ENCODE measurements around the gene COL6A1.
"Not testable (repeated sequence)": the region's sequence is repeated elsewhere in the genome, so short reads cannot be mapped to it uniquely, and the experiment has no call there.

COL6A1 gene

DNA sequence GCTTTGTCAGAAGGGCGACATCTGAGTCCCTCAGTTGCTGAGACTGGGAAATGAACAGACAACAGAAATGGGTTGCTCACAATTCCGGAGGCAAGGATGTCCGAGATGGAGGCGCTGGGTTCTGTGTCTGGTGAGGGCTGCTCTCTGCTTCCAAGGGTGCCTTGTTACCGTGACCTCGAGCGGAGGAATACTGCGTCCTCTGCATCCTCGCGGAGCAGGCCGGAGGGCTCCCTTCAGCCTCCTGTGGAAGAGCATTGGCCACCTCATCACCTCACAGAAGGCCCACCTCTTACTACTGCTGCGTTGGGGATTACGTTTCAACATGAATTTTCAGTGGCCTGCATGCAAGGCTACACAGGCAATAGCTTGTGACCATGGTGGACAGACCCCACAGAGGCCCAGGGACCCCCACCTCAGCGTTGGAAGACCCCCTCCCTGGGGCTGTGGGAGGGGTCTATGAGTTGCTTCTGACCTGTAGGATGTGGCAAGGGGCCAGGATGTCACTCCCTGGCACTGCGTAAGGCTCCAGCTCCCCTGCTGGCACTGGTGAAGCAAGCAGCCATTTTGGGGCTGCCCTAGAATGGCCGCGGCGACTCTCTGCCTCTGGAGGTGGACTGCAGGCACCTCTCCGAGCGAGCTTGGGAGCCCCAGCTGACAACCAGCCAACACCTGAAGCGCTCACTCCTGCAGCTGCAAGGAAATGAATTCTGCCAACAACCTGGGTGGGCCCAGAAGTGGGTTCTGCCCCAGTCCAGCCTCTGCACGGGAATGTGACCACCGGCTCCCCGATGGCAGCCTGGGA lies 36.3 kb upstream of the COL6A1 start:
- DNase-seq (ENCODE audit: low read depth) = no peak

GRCh38 chr21:45945868-45946210 lies 35.7 kb upstream of the COL6A1 start:
- DNase-seq (ENCODE audit: low read depth) = no peak

DNA sequence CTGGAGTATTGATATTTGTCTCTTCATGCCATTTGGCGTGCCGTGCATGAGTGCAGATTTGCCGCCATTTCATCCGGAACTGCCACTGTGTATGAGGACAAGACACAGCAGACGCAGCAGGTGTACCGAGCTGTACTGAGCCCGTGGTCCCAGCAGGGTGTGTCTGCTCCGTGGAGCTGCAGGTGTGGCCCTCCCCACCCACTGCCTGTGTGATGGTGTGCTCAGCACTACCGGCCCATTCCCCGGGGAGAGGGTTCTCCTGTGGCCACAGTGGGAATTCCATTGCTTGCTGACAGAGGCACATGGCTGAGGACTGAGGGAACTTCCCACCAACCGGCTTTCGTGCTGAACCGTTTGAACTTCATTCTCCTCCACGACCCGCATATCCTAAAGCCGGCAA lies 34.3 kb upstream of the COL6A1 start:
- no peak for DNase-seq (ENCODE audit: low read depth)

- DNase-seq (ENCODE audit: low read depth) = no peak
These were observed 33.8 kb upstream of the COL6A1 start for GRCh38 chr21:45947716-45948255.

DNA sequence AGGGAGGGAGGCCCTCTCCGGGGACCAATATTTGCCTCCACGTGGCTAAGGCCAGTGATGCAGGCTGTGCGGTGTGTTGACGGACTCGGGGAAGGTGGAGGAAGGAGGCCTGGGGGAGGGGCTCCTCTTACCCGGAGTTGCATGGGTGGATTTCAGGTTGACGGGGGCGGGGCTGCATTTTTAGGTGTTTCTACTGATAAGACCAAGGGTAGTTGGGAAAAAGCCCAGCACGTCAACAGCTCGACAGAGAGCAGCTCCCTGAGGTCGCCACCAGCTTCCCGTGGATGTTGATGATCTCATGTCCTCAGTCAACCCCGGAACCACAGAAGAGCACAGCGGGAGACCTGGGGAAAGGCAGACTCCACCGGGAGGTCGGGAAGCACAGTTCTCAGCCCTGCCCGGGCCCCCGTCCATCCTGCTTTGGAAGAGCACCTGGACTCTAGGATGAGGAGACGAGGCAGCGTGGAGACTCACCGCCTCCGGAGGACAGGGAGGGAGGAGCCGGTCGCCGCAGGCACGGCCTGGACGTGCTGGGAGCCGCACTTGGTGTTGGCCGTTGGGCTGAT lies 32.9 kb upstream of the COL6A1 start:
- DNase-seq (ENCODE audit: low read depth) = no peak

- DNase-seq (ENCODE audit: low read depth) = no peak
These were observed 31.4 kb upstream of the COL6A1 start for GRCh38 chr21:45949928-45950739.

GRCh38 chr21:45950740-45951515 lies 30.6 kb upstream of the COL6A1 start:
- no peak for DNase-seq (ENCODE audit: low read depth)

DNA sequence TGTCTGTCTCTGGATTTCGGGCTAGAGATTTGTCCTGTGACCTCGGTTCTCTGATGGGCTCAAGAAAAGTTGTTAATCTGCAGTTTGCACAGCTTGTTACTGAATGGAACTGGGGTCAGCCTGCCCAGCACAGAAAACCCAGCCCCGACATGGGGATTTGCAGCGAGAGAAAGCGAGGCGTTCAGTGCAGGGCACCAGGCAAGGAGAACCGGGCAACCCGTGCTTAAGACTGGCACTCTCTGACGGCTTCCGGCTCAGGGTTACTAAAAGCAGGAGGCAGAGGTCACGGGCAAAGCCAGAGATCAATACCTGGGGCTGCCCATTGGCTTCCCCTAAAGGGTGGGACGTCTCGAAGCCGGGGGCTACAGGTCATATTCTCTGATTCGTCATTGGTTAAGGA lies 29.9 kb upstream of the COL6A1 start:
- DNase-seq (ENCODE audit: low read depth) = no peak

DNA sequence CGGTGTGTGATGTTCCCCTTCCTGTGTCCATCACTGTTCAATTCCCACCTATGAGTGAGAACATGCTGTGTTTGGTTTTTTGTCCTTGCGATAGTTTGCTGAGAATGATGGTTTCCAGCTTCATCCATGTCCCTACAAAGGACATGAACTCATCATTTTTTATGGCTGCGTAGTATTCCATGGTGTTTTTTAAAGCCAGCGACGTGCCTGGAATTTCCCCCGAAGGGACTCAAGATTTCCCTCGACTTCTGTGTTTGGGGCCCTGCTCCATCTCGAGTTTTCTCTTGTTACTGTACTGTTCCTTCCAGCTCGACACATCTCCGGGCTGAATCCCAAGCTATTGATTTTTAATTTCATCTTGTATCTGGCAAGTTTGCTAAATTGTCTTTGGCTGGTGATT lies 29.0 kb upstream of the COL6A1 start:
- not testable (repeated sequence) for DNase-seq (ENCODE audit: low read depth)

DNA sequence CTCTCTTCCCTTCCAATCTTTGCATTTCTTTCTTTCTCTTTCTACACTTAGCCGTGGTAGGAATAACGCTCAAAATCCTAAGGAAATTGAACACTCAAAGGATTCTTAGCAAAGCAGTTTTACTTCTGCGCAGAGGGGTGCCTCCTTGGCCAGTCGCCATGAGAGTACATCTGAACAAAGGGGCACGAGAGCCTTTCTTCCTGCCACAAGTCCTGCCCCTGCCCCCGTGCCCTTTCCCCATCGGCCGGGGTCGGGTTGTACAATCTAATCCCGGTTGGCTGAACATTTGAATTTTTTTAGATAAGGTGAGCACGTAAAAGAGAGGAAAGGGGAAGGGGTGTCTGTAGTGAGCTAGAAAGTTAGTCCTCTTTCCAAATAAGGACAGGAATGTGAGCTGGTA lies 28.6 kb upstream of the COL6A1 start:
- DNase-seq (ENCODE audit: low read depth) = no peak

DNA sequence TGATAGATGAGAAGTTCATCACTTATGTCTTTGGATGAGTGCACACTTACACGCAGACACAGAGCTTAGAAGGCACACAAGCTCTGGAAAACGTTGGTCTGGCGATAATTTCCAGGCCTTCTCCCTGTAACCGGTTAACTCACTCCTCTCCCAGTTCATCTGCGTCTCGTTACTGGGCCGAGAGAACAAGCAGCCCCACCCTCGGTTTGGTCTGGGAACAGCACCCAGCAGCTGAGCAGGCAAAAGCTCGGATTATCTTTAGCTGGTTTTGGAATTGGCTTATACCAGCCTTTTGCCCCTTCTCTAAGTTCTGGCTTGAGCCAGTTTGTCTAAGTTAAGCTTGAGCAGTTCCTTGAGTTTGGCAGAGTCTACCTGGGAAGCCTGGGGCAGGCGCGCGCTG lies 27.3 kb upstream of the COL6A1 start:
- DNase-seq (ENCODE audit: low read depth) = no peak

- no peak for DNase-seq (ENCODE audit: low read depth)
These were observed 26.6 kb upstream of the COL6A1 start for GRCh38 chr21:45954921-45955320.

DNA sequence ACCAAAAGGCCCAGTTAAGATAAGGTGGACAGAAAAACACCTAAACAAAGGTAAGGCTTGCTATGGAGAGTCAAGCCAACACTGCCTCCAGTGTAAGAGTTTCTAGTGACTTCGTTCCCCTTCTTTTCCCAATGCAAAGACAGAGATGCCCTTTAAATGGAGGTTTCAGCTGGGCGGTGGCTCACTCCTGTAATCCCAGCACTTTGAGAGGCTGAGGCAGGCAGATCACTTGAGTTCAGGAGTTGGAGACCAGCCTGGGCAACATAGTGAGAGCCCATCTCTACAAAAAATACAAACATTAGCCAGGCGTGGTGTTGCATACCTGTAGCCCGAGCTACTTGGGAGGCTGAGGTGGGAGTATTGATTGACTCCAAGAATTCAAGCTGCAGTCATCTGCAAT lies 24.0 kb upstream of the COL6A1 start:
- no peak for DNase-seq (ENCODE audit: low read depth)

DNA sequence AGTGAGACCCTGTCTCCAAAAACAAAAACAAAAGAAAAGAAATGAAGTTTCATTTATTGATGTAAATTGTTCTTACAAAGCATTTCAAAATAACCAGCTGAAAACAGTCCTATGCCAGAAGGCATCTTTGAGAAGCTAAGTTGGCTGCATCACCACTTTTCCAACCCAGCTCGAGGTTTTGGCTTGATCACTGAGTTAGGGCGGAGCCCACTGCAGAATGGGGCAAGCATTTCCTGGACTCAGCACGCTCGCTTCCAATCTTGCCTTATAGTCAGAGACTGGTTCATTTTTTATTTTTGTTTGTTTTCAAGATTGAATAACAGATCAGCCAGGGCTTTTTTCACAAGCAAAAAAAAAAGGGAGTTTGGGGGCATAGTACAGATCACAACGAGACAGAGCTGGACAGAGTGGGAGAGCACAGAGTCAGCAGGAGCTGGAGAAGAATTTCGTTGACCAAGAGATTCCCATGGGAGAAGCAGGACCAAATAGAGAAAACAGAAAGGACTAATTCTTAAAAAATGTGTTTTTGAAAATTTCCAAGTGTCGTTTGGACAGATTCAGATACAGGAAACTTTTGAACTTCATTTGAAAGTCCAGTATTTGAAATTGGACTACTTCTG lies 23.5 kb upstream of the COL6A1 start:
- no peak for DNase-seq (ENCODE audit: low read depth)

DNA sequence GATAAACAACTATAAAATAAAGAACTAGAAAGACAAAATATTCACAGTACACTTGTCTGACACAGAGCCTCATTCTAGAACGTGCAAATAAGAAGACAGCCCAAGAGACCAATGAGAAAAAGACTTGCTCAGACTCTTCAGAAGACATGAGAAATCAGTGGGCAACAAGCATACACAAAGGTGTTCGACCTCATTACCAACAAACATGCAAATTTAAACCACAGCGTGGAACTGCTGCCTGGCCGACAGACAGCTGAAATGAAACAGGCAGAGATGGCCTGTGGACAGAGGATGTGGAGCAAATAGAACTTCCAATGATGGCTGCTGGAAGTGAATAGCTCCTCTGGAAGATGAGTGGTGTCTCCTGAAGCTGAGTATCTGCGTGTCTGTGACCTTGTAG lies 22.4 kb upstream of the COL6A1 start:
- no peak for DNase-seq (ENCODE audit: low read depth)

DNA sequence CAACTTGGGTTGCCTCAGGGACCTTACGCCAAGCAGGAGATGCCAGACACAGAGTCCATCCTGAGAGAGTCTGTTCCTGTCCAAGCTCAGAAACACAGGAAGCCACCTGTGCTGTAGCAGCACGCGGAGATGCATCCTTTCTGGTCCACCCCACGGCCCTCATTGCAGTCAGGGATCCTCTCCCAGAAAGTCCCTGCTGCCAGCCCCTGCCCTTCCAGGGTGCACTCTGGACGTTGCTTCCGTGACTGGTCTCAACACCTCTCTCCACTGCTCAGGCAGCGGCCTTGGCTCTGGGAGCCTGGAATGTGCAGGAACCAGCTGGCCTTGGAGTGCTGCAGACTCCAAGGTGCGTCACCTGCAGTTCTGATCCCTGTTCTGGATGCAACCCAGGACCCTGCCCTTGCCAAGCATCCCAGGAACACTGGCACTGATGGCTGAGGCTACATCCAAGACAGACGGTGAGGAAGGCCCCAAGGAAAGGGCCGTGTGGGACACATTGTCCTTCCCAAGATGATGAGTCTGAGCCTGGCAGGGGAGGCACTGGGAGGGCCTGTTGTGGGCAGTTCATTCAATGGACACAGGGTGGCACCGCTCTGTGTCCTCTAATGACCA lies 21.7 kb upstream of the COL6A1 start:
- DNase-seq (ENCODE audit: low read depth) = no peak

- DNase-seq (ENCODE audit: low read depth) = not testable (repeated sequence)
These were observed 20.2 kb upstream of the COL6A1 start for GRCh38 chr21:45961408-45961807.

GRCh38 chr21:45962531-45963231 lies 18.9 kb upstream of the COL6A1 start:
- DNase-seq (ENCODE audit: low read depth) = no peak

DNA sequence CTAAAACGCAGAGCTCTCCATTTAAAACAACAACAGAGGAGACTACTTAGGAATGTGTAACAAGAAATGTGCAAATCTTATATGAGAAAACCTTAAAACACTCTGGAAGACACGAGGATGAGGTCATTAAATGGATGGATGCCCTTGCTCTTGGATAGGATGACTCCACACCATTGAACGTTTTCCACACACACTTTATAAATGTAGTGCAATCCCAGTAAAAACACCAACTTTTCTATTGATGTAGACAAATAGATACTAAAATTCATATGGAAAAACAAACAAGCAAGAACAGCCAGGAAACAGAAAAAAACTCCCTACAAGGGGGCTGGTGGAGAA lies 18.4 kb upstream of the COL6A1 start:
- no peak for DNase-seq (ENCODE audit: low read depth)

DNA sequence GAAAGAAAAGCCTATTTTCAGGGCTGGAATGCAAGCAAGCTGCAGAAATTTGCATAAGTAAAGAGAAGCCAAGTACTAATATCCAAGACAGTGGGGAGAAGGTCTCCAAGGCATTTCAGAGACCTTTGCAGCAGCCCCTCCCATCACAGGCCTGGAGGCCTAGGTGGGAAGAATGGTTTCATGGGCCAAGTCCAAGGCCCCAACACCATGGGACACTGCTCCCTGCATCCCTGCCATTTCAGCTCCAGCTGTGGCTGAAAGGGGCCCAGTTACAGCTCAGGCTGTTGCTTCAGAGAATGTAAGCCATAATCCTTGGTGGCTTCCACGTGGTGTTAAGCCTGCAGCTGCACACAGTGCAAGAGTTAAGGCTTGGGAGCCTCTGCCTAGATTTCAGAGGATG lies 16.9 kb upstream of the COL6A1 start:
- no peak for DNase-seq (ENCODE audit: low read depth)

All from stimulated activated CD8-positive, alpha-beta memory T cell treated with anti-CD3 and anti-CD28 coated beads, Interleukin-4, amount 100 ng/mL, for 24 hours (primary cell).